HG03159 (cell line): ENCODE data around the gene SRSF9.

Experiments
- ATAC-seq: cut with Tn5 transposase; IDR thresholded peaks from one replicate; pipeline ENCODE4 v1.9.1; 2021; ENCODE audit warnings: mild to moderate bottlenecking, moderate library complexity; ENCODE audit not compliant: unreplicated experiment

The SRSF9 gene

GRCh38 chr12:120413901-120414695 is 55.5 kb downstream of the SRSF9 start:
- ATAC-seq = no peak

- no peak for ATAC-seq
Observed at GRCh38 chr12:120412421-120412820, 57.1 kb downstream of the SRSF9 start.
